SJCRH30 (cell line): Measurements from ENCODE around the gene MRRF. TPM values are rescaled to one million over a fixed set of nuclear protein-coding genes. Genes with fewer than 3 reads are reported as not detected.
A peak's percentile ranks its signal among the peaks of the same experiment; 100 is the strongest.

ENCODE experiments used
- DNase-seq, 2 experiments: peaks; one replicate each; pipeline ENCODE4 v3.0.0-alpha.2; 2015 to 2020
- H3K27ac ChIP-seq: fragments of 250-450 bp; sonication (Bioruptor Pico); 2 replicates; pipeline ENCODE4 v1.5.1; 2020; ENCODE audit warnings: mild to moderate bottlenecking, moderate library complexity
- H3K27me3 ChIP-seq: fragments of 250-450 bp; sonication (Bioruptor Pico); 2 replicates; pipeline ENCODE4 v1.5.1; 2020; ENCODE audit warnings: mild to moderate bottlenecking, moderate library complexity
- H3K36me3 ChIP-seq: fragments of 250-450 bp; sonication (Bioruptor Pico); 2 replicates; pipeline ENCODE4 v1.5.1; 2020; ENCODE audit warnings: mild to moderate bottlenecking, moderate library complexity
- H3K4me1 ChIP-seq: fragments of 250-450 bp; sonication (Bioruptor Pico); 2 replicates; pipeline ENCODE4 v1.5.1; 2020; ENCODE audit warnings: mild to moderate bottlenecking, moderate library complexity
- H3K4me3 ChIP-seq: fragments of 250-450 bp; sonication (Bioruptor Pico); 2 replicates; pipeline ENCODE4 v1.5.1; 2020; ENCODE audit warnings: mild to moderate bottlenecking, moderate library complexity
- H3K9me3 ChIP-seq: fragments of 250-450 bp; sonication (Bioruptor Pico); replicated peaks from 2 replicates; pipeline ENCODE4 v1.5.1; 2020; ENCODE audit warnings: mild to moderate bottlenecking, moderate library complexity
- total RNA-seq: library from RNA; depleted of rRNA; stranded (reverse); fragments of >200 nt; shearing (Covaris generic); gene quantifications from 2 replicates; pipeline ENCODE4 v1.2.3, GENCODE V29; 2014

Gene MRRF
- total RNA-seq, 1 experiment from 2014 or later, result 68.0 TPM

GRCh38 chr9:122281368-122281767 is 16.7 kb downstream of the MRRF start:
- Histone ChIP-seq H3K36me3 (peaks cover 49% of the 10 kb centered on the region), H3K4me1 (no peaks in the 10 kb centered on the region), H3K9me3 (peaks cover 10% of the 10 kb centered on the region), H3K27me3 (no peaks in the 10 kb centered on the region), H3K4me3 (no peak overlapping the region), H3K27ac (no peak overlapping the region)
- DNase-seq, result no peak

GRCh38 chr9:122286764-122287163 is 22.1 kb downstream of the MRRF start:
- Histone ChIP-seq H3K27me3 (no peaks in the 10 kb centered on the region), H3K9me3 (no peaks in the 10 kb centered on the region), H3K4me3 (no peak overlapping the region), H3K36me3 (peaks cover 48% of the 10 kb centered on the region), H3K27ac (no peak overlapping the region), H3K4me1 (no peaks in the 10 kb centered on the region)
- DNase-seq, result no peak

GRCh38 chr9:122287214-122287720 is 22.6 kb downstream of the MRRF start:
- no peaks in the 10 kb centered on the region for H3K9me3 ChIP-seq
- no peak for DNase-seq
- H3K4me1 ChIP-seq, result no peaks in the 10 kb centered on the region
- H3K27me3 ChIP-seq, result no peaks in the 10 kb centered on the region
- H3K36me3 ChIP-seq, result peaks cover 54% of the 10 kb centered on the region
- no peak overlapping the region for H3K4me3 ChIP-seq
- no peak overlapping the region for H3K27ac ChIP-seq

- Histone ChIP-seq H3K4me3 (no peak overlapping the region), H3K4me1 (no peaks in the 10 kb centered on the region), H3K27ac (no peak overlapping the region), H3K36me3 (peaks cover 60% of the 10 kb centered on the region), H3K27me3 (no peaks in the 10 kb centered on the region), H3K9me3 (no peaks in the 10 kb centered on the region)
- no peak for DNase-seq
Observed at GRCh38 chr9:122291458-122291857, 26.8 kb downstream of the MRRF start.

- Histone ChIP-seq H3K27me3 (no peaks in the 10 kb centered on the region), H3K36me3 (peaks cover 53% of the 10 kb centered on the region), H3K27ac (no peak overlapping the region), H3K4me1 (no peaks in the 10 kb centered on the region), H3K9me3 (no peaks in the 10 kb centered on the region), H3K4me3 (no peak overlapping the region)
- DNase-seq, result no peak
Observed at GRCh38 chr9:122294531-122294930, 29.8 kb downstream of the MRRF start.

GRCh38 chr9:122297512-122297911 is 32.8 kb downstream of the MRRF start:
- Histone ChIP-seq H3K27me3 (no peaks in the 10 kb centered on the region), H3K4me1 (no peaks in the 10 kb centered on the region), H3K27ac (no peak overlapping the region), H3K9me3 (no peaks in the 10 kb centered on the region), H3K36me3 (peaks cover 47% of the 10 kb centered on the region), H3K4me3 (no peak overlapping the region)
- no peak for DNase-seq

- Histone ChIP-seq H3K9me3 (no peaks in the 10 kb centered on the region), H3K27ac (no peak overlapping the region), H3K36me3 (peaks cover 22% of the 10 kb centered on the region), H3K4me3 (no peak overlapping the region), H3K4me1 (peaks cover 15% of the 10 kb centered on the region), H3K27me3 (no peaks in the 10 kb centered on the region)
- peak in 1 of 2 experiments; percentile 19 for DNase-seq
Observed at GRCh38 chr9:122302237-122303093, 37.8 kb downstream of the MRRF start.

- Histone ChIP-seq H3K4me1 (peaks cover 15% of the 10 kb centered on the region), H3K36me3 (peaks cover 36% of the 10 kb centered on the region), H3K27ac (no peak overlapping the region), H3K4me3 (no peak overlapping the region), H3K9me3 (no peaks in the 10 kb centered on the region), H3K27me3 (no peaks in the 10 kb centered on the region)
- DNase-seq, result no peak
Observed at GRCh38 chr9:122307061-122307460, 42.4 kb downstream of the MRRF start.

- H3K27me3 ChIP-seq, result no peaks in the 10 kb centered on the region
- DNase-seq, result no peak
- peaks cover 13% of the 10 kb centered on the region for H3K4me1 ChIP-seq
- H3K9me3 ChIP-seq, result no peaks in the 10 kb centered on the region
- H3K36me3 ChIP-seq, result peaks cover 36% of the 10 kb centered on the region
- H3K4me3 ChIP-seq, result no peak overlapping the region
- no peak overlapping the region for H3K27ac ChIP-seq
Observed at GRCh38 chr9:122307925-122308324, 43.2 kb downstream of the MRRF start.

GRCh38 chr9:122309861-122310260 is 45.2 kb downstream of the MRRF start:
- no peak overlapping the region for H3K4me3 ChIP-seq
- no peak overlapping the region for H3K27ac ChIP-seq
- no peak for DNase-seq
- no peaks in the 10 kb centered on the region for H3K27me3 ChIP-seq
- peaks cover 55% of the 10 kb centered on the region for H3K36me3 ChIP-seq
- no peaks in the 10 kb centered on the region; the same call in 1 of the 2 replicates for H3K4me1 ChIP-seq
- no peaks in the 10 kb centered on the region for H3K9me3 ChIP-seq

- Histone ChIP-seq H3K36me3 (peaks cover 57% of the 10 kb centered on the region), H3K4me3 (no peak overlapping the region), H3K27ac (no peak overlapping the region), H3K4me1 (no peaks in the 10 kb centered on the region), H3K9me3 (no peaks in the 10 kb centered on the region), H3K27me3 (no peaks in the 10 kb centered on the region)
- no peak for DNase-seq
Observed at GRCh38 chr9:122314165-122314564, 49.5 kb downstream of the MRRF start.

GRCh38 chr9:122315534-122315933 is 50.9 kb downstream of the MRRF start:
- Histone ChIP-seq H3K27ac (no peak overlapping the region), H3K27me3 (no peaks in the 10 kb centered on the region), H3K4me1 (no peaks in the 10 kb centered on the region), H3K36me3 (peaks cover 50% of the 10 kb centered on the region), H3K4me3 (no peak overlapping the region), H3K9me3 (no peaks in the 10 kb centered on the region)
- no peak for DNase-seq

GRCh38 chr9:122318284-122318683 is 53.6 kb downstream of the MRRF start:
- no peak overlapping the region for H3K27ac ChIP-seq
- H3K4me1 ChIP-seq, result no peaks in the 10 kb centered on the region
- peaks cover 33% of the 10 kb centered on the region for H3K36me3 ChIP-seq
- H3K4me3 ChIP-seq, result no peak overlapping the region
- no peaks in the 10 kb centered on the region for H3K27me3 ChIP-seq
- H3K9me3 ChIP-seq, result no peaks in the 10 kb centered on the region
- no peak for DNase-seq

- no peaks in the 10 kb centered on the region for H3K27me3 ChIP-seq
- H3K36me3 ChIP-seq, result peaks cover 24% of the 10 kb centered on the region
- DNase-seq, result no peak
- no peaks in the 10 kb centered on the region for H3K9me3 ChIP-seq
- H3K27ac ChIP-seq, result no peak overlapping the region
- no peaks in the 10 kb centered on the region for H3K4me1 ChIP-seq
- H3K4me3 ChIP-seq, result no peak overlapping the region
Observed at GRCh38 chr9:122320413-122320881, 55.8 kb downstream of the MRRF start.

GRCh38 chr9:122322553-122322952 is 57.9 kb downstream of the MRRF start:
- no peak overlapping the region for H3K4me3 ChIP-seq
- H3K36me3 ChIP-seq, result peaks cover 19% of the 10 kb centered on the region
- H3K4me1 ChIP-seq, result no peaks in the 10 kb centered on the region
- DNase-seq, result no peak
- H3K9me3 ChIP-seq, result no peaks in the 10 kb centered on the region
- H3K27me3 ChIP-seq, result no peaks in the 10 kb centered on the region
- H3K27ac ChIP-seq, result no peak overlapping the region
